ENCODE data around the gene CACTIN.
"Not testable (repeated sequence)": the region's sequence is repeated elsewhere in the genome, so short reads cannot be mapped to it uniquely, and the experiment has no call there.

CACTIN gene
- total RNA-seq = 51.2 to 62.0 reads per million in 2 donors

DNA sequence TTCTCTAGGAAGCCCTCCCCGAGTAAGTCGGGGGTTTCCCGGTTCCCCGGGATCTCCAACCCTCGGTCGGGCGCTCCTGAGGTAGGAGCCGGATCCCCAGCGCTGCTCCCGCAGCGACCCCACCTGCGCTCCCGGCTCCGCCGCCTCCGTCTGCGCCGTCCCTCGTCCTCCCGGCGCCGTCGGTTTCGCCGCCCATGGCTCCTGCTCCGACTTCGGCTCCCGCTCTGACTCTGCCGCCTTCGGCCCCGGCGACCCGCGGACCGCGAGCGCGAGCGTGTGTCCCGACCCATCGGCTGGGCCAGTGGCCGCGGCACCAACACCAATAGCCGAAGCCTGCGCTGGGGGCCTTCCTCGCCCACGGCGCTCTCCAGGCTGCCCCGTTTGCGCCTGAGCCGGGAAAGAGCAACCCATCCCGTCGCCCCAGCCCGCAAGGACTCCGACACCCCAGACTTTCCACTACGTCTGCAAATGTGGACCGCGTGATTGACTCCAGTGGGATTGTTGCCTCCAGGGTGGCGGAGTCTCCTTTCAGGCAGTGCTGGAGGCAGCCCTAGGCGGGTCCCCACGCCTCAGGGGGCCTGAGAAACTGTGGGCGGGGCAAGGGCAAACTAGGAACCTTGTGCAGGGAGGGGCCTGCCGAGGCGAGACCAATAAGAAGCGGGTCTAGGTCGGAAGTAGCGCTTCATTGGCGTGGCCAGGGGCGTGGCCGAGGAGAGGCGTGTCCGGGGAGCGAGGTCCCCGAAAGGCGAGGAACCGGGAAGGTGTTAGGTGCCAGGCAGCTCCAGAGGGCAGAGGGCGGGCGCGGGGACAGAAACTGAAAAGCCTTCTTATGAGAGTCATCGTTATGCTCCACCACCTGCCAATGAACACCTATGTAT is at the start of gene CACTIN:
Gene CACTIN, minus strand, starts transcription at position 318 of the 878 bp plus-strand sequence. Its CDS starts 28 bp downstream, at position 290.
- DNase-seq = peak; percentile 97 to 98 (median 98)

DNA sequence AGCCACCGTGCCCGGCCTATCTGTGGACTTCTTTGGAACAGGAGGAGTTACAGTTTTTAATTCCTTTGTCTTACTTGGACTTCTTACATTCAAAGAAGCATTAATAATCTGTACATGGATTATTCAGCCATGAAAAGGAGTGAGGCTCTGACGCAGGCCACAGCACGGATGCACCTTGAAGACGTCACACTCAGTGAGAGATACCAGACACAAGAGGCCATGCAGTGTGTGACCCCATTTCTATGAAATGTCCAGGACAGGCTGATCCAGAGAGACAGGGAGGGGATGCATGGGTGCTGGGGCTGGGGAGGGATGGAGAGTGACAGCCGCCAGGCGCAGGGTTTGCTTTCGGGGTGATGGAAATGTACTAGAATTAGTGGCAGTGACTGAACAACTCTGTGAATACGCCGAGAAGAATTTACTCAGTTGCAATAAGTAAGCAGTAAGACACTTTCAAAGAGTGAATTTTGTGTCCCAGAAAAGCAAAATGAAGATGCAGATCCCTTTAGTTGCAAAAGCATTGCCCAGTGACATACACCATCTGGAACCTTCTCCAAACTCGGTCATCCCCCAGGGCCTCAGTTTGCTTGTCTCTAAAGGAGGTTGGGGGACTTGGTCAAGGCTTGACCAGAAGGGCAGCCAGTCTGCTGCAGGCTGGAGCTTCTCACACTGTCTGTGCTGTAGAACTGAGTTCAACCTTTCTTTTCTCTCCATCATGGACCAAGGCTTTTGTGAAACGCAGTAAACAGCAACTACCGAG is 48.4 kb upstream of the CACTIN start:
- no peak for DNase-seq

DNA sequence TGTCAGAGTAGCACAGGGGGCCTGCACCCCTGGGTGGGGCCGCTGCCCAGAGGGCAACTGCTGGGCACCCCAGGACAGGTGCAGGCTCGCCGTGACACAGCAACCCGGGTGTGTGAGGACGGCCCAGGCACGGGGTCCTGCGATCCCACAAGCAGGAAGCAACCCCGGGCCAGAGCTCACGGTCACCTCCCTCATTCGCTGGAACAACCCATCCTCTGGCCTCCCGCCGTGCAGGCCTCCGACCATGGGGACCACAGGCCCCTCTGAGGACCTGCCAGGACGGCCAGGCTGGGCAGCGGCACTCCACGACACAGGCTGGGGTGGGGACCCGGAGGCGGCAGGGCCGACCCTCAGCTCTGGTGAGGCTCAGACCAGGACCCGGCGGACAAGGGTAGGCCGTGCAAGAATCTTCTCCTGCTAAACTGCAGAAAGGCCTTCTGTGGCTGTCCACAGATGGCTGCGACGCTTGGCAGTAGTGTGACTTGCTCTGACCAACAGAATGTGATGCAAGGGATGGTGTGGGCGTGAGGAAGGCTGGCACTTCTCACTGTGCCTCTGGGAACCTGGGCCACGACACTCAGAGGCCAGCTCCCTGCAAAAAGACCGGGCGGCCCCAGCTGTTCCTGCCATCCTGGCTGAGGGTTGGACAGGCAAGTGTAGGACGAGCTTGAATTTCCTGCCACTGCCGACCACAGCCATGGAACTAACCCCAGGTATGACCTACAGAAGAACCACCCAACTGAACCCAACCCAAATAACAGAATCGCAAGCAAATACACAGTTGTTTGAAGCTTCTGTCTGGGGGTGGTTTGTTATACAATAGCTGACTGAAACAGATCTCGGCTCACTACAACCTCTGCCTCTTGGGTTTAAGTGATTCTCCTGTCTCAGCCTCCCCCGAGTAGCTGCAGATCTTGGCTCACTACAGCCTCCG is 47.2 kb upstream of the CACTIN start:
- DNase-seq = no peak

DNA sequence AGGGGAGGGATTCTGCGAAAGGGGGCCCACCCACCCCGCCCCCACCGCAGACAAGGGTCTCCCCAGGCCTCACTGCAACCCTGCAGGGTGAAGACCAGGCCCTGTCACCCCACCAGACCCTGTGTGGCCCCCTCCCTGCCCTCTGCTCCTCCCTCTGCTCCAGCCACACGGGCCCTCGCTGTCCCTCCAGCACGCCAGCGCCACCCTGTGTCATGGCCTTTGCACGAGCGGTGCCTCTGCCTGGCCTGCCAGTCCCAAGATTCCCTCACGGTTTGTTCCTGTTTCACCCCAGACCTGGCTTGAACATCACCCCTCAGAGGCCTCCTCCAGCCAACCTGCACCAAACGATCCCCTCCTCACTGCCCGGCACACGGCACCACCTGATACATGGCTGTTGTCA is 46.4 kb upstream of the CACTIN start:
- no peak for DNase-seq

DNA sequence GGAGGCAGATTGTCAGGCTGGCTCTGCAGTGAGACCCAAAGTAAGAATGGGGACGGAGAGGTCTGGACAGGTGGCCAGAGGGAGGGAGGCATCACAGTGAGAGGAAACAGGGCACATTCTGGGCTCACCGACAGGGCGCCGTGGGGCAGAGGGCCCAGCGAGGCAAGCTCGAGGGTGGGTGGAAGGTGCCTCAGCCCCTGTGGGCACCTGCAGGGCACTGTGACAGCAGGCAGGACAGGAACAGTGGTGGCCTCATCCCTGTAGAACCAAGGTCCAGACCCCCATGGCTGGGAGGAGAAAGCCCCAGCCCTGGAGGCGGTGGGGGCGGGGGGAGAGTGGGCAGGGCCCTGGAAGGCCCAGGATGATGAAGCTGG is 46.0 kb upstream of the CACTIN start:
- no peak for DNase-seq

DNA sequence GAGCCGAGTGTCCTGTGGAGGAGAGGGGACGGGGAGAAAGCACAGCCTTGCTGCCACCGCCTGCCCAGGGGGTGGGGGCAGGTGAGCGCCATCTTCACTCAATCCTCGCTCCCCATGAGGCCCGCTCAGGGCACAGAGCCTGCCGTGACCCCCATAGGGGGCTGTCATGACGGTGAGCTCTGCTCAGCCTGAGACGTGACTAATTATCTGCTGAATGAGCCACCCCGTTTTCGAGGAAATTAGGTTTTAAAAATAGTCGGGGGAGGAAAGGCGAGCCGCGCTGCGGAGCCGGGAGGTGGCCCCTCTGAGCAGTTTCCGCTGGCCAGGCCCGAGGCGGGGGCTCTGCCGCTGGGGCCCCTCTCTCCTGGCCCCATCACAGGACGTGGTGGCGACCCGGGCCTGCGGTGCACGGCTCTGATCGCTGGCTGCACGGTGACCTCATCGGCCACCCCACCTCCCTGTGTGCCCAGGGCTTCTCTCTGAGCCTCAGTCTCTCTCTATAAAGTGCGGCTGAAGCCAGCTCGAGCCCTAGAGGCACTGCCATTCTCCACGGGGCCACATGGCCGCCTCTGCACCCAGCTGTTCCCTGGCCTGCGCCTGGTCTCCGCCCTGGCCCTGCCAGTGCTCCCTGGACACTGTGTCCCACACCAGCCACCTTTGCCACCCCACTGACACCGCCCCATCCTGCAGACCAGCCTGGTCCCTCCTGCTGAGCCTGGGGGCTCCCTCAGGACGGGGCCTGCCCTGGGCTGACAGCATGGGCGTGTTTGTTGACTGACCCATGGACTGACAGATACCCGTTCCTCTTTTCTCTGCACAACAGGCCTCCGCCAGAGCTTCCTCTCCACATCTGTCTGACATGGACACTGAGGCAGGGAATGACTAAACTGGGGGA is 45.3 kb upstream of the CACTIN start:
- DNase-seq = no peak

DNA sequence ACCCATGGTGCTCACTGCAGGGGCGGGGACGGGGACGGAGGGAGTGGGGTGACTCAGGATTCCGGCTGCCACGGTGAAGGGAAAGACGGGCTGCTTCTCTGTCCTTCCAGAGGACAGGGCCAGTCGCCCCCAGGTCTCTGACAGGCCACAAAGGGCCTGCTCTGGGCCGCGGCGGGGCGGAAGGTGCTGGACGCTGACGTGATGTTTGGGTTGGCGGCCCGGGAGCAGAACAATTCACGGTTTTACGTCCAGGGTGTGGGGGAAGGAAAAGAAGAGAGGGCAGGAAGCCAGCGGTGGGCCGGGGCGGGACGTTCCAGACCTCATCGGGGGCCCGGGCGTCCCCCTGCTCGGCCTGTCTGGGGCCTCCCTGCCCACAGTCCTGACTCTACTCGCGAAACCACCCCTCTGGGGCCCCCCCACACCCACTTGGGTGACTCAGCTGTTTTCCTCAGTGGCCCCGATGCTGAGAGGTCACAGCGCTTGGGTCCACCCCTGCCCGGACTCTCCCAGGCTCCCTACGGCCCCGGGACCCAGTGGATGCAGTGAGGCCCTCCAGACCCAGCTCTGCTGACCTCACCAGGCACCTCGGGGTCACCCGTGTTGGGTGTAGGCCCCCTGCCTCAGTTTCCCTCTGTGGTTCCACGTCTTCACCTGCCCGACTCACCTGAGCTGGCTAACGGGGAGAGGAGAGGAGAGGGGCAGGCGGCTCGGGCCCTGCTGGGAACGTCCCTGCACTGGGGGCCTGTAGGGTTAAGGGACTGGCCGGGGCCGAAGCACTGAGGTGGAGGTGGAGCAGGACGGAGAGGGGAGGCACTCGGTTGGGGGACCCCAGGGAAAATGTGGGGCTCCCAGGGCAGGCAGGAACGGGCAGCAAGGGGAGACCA is 44.4 kb upstream of the CACTIN start:
- no peak for DNase-seq

DNA sequence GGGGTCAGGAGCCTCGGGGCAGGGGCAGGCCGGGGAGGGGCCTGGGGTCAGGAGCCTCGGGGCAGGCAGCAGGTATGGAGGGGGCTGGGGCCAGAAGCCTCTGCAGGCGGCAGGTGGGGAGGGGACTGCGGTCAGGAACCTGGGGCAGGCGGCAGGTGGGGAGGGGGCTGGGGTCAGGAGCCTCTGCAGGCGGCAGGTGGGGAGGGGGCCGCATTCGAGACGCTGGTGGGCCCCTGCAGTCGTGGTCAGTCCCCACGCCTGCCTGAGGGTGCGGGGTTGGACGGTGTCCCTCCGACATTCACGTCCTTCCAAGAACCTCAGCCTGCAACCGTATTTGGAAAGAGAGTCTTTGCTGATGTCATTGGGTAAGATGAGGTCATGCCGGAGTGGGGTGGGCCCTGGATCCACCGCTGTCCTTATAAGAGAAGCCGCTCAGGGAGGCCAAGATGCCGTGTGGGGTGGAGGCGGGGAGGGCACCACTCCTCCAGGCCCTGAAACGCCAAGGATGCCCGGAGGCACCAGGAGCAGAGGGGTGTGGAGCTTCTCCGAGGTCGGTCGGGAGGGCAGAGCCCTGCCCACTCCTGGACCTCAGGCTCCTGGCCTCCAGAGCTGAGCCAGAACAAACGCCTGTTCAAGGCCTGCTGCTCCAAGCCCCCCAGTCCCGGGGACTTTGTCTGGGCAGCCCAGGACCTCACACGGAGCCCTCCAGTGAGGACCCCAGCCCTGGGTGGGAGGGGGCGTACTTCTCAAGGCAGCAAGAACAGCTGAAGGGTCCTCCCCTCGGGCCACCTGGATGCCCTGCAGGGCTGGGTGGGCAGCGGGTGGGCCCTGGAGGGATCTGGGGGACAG is 43.6 kb upstream of the CACTIN start:
- no peak for DNase-seq

DNA sequence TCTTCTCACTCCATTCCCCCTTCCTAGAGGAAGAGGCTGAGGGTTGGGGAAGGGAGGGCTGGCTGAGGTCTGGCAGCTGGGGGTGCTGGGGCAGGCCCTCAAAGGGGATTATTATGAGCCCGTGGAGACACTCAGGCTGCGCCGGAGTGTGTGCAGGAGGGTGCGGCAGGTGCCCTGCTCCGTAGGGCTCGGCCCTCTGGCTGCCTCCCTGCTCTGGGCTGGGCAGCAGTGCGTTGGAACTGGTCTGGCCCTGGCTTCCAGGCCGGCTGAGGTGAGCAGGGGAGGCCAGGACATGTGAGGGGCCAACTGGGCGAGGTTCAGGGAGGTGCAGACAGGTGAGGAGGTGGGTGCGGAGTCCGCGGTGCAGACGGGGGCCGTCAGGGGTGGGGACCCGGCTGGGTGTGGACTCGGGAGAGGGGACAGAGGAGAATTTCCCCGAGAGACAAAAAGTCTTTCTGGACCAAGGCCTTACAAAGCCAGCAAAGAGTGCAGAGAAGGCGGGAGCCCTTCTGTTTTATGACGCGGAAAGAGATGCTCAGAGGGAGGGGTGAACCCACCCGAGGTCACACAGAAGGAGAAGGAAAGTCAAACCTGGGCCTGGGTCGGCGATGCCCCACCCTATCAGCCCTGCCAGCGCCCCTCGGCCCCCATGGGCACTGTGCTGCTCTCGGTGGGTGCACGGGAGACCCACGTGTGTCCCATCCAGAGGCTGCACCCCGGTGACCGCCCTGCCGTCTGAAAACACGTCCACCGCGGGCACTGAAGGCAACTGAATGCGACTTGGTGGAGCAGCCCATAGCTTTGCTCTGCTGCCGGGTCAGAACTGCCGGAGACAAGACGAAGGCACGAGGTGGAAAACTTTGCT is 42.7 kb upstream of the CACTIN start:
- no peak for DNase-seq

DNA sequence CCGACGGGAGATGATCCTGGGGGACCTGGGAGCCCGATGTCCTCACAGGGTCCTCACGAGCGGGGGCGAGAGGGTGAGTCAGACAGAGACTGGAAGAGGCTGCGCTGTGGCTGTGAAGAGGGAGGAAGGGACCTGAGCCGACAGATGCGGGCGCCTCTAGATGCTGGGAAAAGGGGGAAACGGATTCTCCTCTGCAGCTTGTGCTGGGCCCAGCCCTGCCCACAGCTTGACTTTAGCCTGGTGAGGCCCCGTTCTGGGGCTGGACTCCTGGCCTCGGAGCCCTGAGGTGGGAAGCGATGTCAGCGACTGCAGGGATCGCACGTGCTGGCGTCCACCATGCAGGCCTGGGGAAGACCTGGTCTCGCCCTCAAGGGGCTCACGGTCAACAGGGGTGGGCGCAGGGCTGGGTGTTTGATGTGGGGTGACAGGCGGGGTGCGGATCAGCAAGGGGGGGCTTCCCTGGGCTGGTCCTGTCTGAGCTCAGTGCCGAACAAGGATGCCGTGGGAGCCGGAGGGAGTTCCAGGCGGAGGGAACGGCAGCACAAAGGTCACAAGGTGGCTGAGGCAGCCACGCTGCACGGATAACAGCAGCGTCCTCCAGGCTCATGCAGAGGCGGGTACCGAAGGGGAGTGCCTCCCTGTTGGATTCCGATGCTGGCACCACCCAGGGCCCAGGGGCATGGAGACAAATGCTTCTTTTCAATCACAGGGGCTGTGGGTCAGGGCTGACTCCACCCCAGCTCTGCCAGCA is 41.9 kb upstream of the CACTIN start:
- no peak for DNase-seq

DNA sequence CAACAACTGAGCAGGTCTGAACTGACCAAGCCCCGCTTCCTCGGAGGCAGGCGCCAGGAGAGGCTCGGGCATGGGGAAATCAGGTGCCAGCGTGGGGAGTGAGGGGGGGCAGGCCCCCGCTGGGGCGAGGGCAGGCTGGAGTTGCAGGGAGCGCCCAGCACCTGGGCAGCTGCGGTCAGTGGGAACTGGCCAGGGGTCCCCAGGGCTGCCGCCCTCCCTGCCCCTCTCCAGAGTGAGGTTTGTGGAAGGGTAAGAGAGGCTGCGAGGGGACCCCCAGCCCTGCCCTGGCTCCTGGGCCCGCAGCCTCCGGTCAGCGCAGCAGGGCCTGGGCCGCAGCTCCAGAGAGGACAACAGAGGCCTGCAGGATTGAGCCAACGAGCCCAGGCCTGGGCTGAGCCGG is 41.2 kb upstream of the CACTIN start:
- DNase-seq = no peak

DNA sequence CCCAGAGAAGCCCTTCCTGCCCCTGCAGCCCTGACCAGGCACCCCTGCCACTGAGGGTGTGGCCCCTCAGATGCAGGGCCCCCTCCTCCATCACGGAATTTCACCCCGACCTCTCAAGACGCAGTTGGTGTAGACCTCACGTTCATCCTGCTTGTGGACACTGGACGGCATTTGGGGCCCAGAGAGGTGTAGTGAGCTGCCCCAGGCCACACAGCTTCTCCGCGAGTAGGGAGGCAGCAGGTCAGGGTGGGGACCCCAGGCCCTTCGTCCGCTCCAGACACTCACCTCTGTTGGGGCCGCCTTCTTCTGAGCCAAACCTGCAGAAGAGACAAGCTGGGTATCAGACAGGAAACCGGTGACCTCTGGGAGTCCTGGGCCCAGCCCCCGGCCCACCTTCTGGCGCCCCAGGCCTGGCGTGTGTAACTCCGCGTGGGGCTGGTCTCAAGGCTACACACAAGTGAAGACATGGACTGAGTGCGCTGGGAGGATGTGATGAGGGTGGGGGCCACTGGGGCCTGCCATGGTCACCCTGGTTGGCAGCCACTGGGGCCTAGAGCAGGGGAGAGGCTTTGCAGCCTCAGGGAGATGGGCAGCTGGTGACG is 40.5 kb upstream of the CACTIN start:
- DNase-seq = no peak

DNA sequence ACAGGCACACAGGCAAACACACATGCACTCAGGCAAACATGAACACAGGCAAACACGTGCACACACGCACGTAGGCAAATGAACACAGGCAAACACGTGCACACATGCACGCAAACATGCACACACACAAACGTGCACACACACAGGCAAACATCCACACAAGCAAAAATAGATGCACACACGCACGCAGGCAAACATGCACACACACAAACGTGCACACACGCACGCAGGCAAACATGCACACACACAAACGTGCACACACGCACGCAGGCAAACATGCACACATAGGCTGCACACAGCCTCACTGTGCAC is 39.9 kb upstream of the CACTIN start:
- not testable (repeated sequence) for DNase-seq

DNA sequence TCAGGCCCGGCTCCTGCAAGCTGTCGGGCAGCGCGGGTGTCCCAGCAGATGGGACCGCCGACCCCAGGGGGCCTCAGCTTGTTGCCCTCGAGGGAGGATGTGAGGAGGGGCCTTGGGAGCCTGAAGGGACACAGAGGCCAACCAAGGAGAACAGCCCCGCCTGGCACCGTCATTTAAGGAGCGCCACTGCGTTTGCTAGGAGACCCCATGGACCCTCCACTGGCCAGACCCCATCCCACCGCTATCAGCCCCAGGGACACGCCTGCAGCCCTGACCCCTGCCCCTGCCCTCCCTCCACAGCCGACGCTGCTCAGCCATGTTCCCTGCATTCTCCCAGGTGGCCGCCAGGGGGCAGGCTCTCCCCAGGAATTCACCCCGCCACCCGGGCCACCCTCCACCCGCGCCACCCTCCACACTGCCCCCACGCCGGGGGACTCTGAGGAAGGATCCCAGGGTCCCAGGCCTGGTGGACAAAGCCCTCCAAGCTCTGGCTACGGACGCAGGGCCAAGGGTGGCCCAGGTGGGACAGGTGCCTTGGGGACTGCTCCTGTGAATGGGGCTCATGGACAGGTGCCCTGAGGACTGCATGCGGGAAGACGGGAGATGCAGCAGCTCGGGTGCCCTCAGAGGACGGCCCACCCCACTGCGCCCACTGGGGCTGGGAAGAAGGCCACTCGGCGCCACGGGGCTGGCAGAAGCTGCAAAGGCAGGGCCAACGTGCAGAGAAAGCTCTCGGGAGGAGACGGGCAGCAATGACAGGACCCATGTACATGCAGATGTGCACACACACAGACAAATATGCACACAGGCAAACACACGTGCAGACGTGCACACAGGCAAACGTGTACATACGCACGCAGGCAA is 39.3 kb upstream of the CACTIN start:
- DNase-seq = peak; percentile 45 to 65 (median 64)

DNA sequence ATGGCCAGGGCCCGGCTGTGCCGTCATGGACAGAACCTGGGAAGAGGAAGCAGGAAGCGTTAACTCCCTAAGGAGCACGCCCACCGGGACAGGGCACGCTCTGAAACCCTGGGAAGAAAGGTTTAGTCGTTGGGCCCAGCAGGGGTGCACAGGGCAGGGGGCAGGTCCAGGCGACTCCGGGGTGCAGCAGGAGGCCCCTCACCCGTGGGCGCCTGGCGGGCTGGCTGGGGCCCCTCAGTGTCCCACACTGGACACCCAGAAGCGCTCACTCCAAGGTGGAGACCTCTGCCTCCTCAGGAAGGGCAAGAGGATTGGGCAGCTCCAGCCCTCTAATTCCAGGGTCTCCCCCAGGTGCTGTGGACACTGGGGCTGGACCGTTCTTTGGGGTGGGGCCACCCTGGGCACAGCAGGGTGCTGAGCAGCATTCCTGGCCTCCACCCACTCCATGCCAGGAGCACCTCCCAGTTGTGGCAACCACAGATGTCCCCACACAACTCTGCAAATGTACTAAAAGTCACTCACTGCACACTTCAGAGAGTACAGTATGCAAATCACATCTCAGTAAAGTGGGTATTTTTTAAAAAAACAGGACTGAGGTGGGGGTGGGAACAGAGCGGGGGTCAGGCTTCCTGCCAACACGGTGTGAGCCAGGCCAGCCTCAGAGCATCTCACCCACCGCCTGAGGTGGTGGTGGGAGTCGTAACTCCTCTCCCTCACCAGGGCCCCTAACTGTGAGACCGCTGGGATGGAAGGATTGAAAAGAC is 38.5 kb upstream of the CACTIN start:
- DNase-seq = no peak

DNA sequence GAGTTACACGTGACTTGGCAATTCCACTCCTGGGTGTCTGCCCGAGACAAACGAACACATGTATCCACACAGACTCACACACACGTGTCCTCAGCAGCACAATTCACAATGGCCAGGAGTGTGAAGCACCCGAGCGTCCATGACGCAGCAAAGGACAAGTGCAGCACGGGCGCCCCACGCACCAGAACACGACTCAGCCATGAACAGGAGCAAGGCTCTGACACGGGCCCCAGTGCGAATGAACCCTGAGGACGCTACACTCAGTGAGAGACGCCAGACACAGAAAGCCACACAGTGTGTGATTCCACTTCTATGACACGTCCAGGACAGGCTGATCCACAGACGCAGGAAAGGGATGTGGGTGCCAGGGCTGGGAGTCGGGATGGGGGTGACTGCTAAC is 37.2 kb upstream of the CACTIN start:
- DNase-seq = no peak

Data from T-helper 2 cell (primary cell).